Articular chondrocyte of knee joint (primary cell): ENCODE data around the gene ITIH2. TPM values are rescaled to one million over a fixed set of nuclear protein-coding genes. Genes with fewer than 3 reads are reported as not detected.

Experiments
- total RNA-seq: library from RNA; depleted of rRNA; stranded (reverse); fragments of >200 nt; gene quantifications from 2 replicates; pipeline ENCODE4 v1.2.3, GENCODE V29; 2012

ITIH2 gene
- 0.11 TPM in 1 of 2 replicates, not detected in the other for total RNA-seq

GRCh38 chr10:7703140-7703539, at the start of gene ITIH2:
Gene ITIH2 (plus strand): TSS chr10:7703316. CDS start chr10:7703435, 119 bp downstream.

GRCh38 chr10:7666253-7667023, 36.7 kb upstream of the ITIH2 start, which contains the start of gene ITIH5:
Gene ITIH5 (minus strand): TSS chr10:7666966. CDS start chr10:7666892, 74 bp downstream.

GRCh38 chr10:7787857-7788638, 84.9 kb downstream of the ITIH2 start, which contains the start of the genes ATP5F1C and KIN:
Gene ATP5F1C (plus strand): TSS chr10:7788177. CDS start chr10:7788208, 31 bp downstream.
Gene KIN (minus strand): TSS chr10:7787993. CDS start chr10:7787933, 60 bp downstream.

Other genes starting within 250 kb of the ITIH2 start
- gene ITIH5, start 36.4 kb upstream of the ITIH2 start, total RNA-seq: 2.5 and 14.4 TPM in 2 replicates
- gene KIN, start 84.7 kb downstream of the ITIH2 start, total RNA-seq: 6.7 and 12.9 TPM in 2 replicates
- 206 and 226 TPM in 2 replicates for gene ATP5F1C, start 84.9 kb downstream of the ITIH2 start, total RNA-seq
- 3.0 and 3.2 TPM in 2 replicates for gene TAF3, start 115.2 kb downstream of the ITIH2 start, total RNA-seq